Upper lobe of left lung (tissue), 6 donors: ENCODE measurements around the gene CLCNKA. TPM values are rescaled to one million over a fixed set of nuclear protein-coding genes. Genes with fewer than 3 reads are reported as not detected.

Source experiments
- ATAC-seq, 2 donors: fragments of 200-7000 bp; cut with Tn5 transposase; one replicate each; pipeline ENCODE4 v1.9.1; 2022; ENCODE audit warnings: mild to moderate bottlenecking in 2 of 2, moderate library complexity in 2 of 2; ENCODE audit not compliant: low FRiP score in 2 of 2
- DNase-seq, 2 donors: peaks; one replicate each; pipeline ENCODE4 v3.0.0-alpha.2; 2019 to 2020
- H3K27ac ChIP-seq, 4 donors: fragments of 200-600 bp; sonication (generic); one replicate each; pipeline ENCODE4 v1.5.1; 2016 to 2019
- H3K27me3 ChIP-seq, 4 donors: fragments of 200-600 bp; sonication (generic); one replicate each; pipeline ENCODE4 v1.5.1; 2017 to 2019
- H3K36me3 ChIP-seq, 4 donors: fragments of 200-600 bp; sonication (generic); one replicate each; pipeline ENCODE4 v1.5.1; 2016 to 2019
- H3K4me1 ChIP-seq, 4 donors: fragments of 200-600 bp; sonication (generic); one replicate each; pipeline ENCODE4 v1.5.1; 2018 to 2019
- H3K4me3 ChIP-seq, 4 donors: fragments of 200-600 bp; sonication (generic); one replicate each; pipeline ENCODE4 v1.5.1; 2017 to 2019; ENCODE audit warnings: mild to moderate bottlenecking in 2 of 4, moderate library complexity in 1 of 4
- H3K9me3 ChIP-seq, 4 donors: fragments of 200-600 bp; sonication (generic); one replicate each; pipeline ENCODE4 v1.5.1; 2018 to 2019
- CTCF ChIP-seq, 6 experiments: fragments of 450-650 bp in 4 of 6; fragments of 200-600 bp in 2 of 6; sonication (generic) in 2 of 6; IDR thresholded peaks; one replicate each; pipeline ENCODE4 v1.5.1; 2016 to 2019; ENCODE audit warnings: antibody characterized with exemption in 6 of 6
- EP300 ChIP-seq, 4 donors: sonication (generic); formaldehyde crosslinking; IDR thresholded peaks; one replicate each; pipeline ENCODE4 v1.5.1; 2017; ENCODE audit warnings: antibody characterized with exemption in 4 of 4, control low read depth in 2 of 4
- POLR2A ChIP-seq, 4 donors: fragments of 450-650 bp; IDR thresholded peaks; one replicate each; pipeline ENCODE4 v1.5.1; 2016 to 2017; ENCODE audit warnings: antibody characterized with exemption in 4 of 4, mild to moderate bottlenecking in 2 of 4
- POLR2AphosphoS5 ChIP-seq, 2 donors: sonication (generic); formaldehyde crosslinking; IDR thresholded peaks; one replicate each; pipeline ENCODE4 v1.5.1; 2017; ENCODE audit warnings: antibody characterized with exemption in 2 of 2
- WGBS, 2 donors: methylation state at CpG; one replicate each; pipeline ENCODE4 v1.1.5; 2017 to 2018; 5-methylcytosine and 5-hydroxymethylcytosine counted together
- total RNA-seq, 6 donors: library from RNA; depleted of rRNA in 4 of 6; stranded (reverse); fragments of >200 nt in 4 of 6; gene quantifications; one replicate each; pipeline versions ENCODE4 v1.1.0 to v1.2.1, GENCODE V29; 2016 to 2021
- donor health status: DM: no; HTN: no; CAD: no; lungs with moderate emphysema.
- donor health status: DM: no; HTN: yes; CAD: no; lungs with severe emphysema.

CLCNKA gene
- total RNA-seq, 6 donors from 2014 or later = 0.20 to 0.89 (median 0.49) TPM; not detected in 3

DNA sequence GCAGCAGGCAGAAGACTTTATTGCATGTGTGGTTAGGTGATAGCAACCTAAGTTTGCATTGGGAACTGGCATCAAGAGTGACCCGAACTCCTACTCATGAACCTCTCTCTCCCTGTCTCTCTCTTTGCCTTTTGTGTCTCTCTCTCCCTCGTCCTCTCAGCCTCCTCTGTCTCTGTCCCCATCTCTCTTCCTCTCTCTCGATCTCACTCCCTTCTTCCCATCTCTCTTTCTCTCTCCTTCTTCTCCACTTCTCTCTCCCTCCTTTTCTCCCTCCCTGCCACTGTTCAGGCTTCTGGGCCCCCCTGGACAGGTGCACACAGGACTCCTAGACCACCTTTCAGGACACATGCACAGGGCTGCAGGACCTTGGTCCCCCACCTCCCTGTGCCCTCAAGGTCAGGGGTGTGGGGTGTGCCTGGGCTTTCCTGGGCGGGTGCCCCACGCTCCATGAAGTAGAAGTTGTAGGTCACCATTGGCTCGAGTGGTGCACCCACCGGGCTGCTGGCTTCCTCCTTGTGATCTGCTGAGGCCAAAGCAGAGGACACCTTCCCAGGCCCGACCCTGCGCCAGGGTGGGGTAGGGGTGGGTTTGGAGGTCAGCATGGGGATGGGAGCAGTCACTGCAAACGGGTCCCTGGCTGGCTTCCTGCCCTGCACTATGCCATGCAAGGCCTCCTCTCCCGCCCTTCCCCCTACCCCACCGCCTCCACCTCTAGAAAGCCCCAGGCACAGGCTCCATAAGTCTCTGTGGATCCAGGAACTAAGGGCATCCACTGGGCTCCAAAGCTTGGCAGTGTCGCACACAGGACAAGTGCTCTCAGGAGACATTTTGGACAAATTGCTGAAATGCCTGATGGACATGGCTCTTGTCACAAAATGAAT is 32.7 kb upstream of the CLCNKA start:
- Histone ChIP-seq H3K27me3 (no peaks in the 10 kb centered on the region), H3K4me1 (no peaks in the 10 kb centered on the region), H3K4me3 (no peak overlapping the region), H3K36me3 (no peaks in the 10 kb centered on the region), H3K27ac (no peak overlapping the region), H3K9me3 (no peaks in the 10 kb centered on the region)
- DNase-seq (no peak), ATAC-seq (no peak)
- TF ChIP-seq POLR2A (IDR thresholded peaks at IDR 0.05) = no peak
- no peak for TF ChIP-seq POLR2AphosphoS5 (IDR thresholded peaks at IDR 0.05)
- no peak for TF ChIP-seq EP300 (IDR thresholded peaks at IDR 0.05)
- no peak for TF ChIP-seq CTCF (IDR thresholded peaks at IDR 0.05)
- 79 to 84% methylated on average over 6 to 10 of the region's 13 CpGs for WGBS, 2 donors

DNA sequence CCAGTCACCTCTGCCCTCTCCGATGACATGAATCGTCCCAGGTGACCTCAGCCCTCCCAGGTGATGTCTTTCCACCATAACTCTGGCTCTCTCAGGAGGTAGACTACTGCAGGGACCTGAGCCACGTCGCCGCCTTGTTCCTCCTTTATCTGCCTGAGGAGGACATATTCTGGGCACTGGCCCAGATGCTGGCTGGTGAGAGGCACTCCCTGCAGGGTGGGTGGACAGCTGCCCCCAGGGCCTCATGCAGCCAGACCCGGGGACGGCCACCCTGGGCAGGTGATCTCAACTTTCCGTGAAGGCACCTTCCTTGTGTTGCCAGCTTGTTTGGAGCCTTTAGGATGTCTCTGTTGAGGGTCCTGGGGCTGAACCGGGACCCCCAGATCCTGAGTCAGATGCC is 32.1 kb upstream of the CLCNKA start:
- DNase-seq (no peak), ATAC-seq (no peak)
- 68 to 75% methylated on average over 7 to 8 of the region's 9 CpGs for WGBS, 2 donors
- H3K27me3 ChIP-seq = no peaks in the 10 kb centered on the region
- no peak overlapping the region for H3K27ac ChIP-seq
- no peaks in the 10 kb centered on the region for H3K9me3 ChIP-seq
- H3K36me3 ChIP-seq = no peaks in the 10 kb centered on the region
- peaks cover 0 to 4% (median 0%) of the 10 kb centered on the region in 4 donors for H3K4me1 ChIP-seq
- H3K4me3 ChIP-seq = no peak overlapping the region
- TF ChIP-seq CTCF (IDR thresholded peaks at IDR 0.05) = no peak
- TF ChIP-seq POLR2AphosphoS5 (IDR thresholded peaks at IDR 0.05) = no peak
- no peak for TF ChIP-seq EP300 (IDR thresholded peaks at IDR 0.05)
- TF ChIP-seq POLR2A (IDR thresholded peaks at IDR 0.05) = no peak

- H3K4me1 ChIP-seq = peaks cover 0 to 4% (median 0%) of the 10 kb centered on the region in 4 donors
- no peak overlapping the region for H3K27ac ChIP-seq
- no peaks in the 10 kb centered on the region for H3K27me3 ChIP-seq
- DNase-seq = no peak
- no peaks in the 10 kb centered on the region for H3K9me3 ChIP-seq
- no peak for ATAC-seq
- 90% methylated on average over 3 of the region's 11 CpGs; no CpG with 5 or more reads in 1 of the 2 donors for WGBS, 2 donors
- TF ChIP-seq POLR2AphosphoS5 (IDR thresholded peaks at IDR 0.05) (no peak), EP300 (IDR thresholded peaks at IDR 0.05) (no peak), CTCF (IDR thresholded peaks at IDR 0.05) (no peak), POLR2A (IDR thresholded peaks at IDR 0.05) (no peak)
- H3K36me3 ChIP-seq = no peaks in the 10 kb centered on the region
- no peak overlapping the region for H3K4me3 ChIP-seq
Measured at GRCh38 chr1:15991427-15992186, 30.2 kb upstream of the CLCNKA start.

GRCh38 chr1:15992187-15992553 is 29.7 kb upstream of the CLCNKA start:
- Histone ChIP-seq H3K27ac (no peak overlapping the region), H3K4me3 (no peak overlapping the region), H3K36me3 (no peaks in the 10 kb centered on the region), H3K27me3 (no peaks in the 10 kb centered on the region), H3K9me3 (no peaks in the 10 kb centered on the region), H3K4me1 (peaks cover 0 to 4% (median 0%) of the 10 kb centered on the region in 4 donors)
- no peak for ATAC-seq
- 90 to 99% methylated on average over 6 to 7 of the region's 7 CpGs for WGBS, 2 donors
- TF ChIP-seq POLR2AphosphoS5 (IDR thresholded peaks at IDR 0.05) (no peak), EP300 (IDR thresholded peaks at IDR 0.05) (no peak), POLR2A (IDR thresholded peaks at IDR 0.05) (no peak), CTCF (IDR thresholded peaks at IDR 0.05) (no peak)
- no peak for DNase-seq
